ENCODE results near the gene NBAS.
"Not testable (repeated sequence)": the region's sequence is repeated elsewhere in the genome, so short reads cannot be mapped to it uniquely, and the experiment has no call there.

Gene NBAS

GRCh38 chr2:15460112-15460620, 101.0 kb downstream of the NBAS start:
- no peak for DNase-seq (ENCODE audit: low read depth)

DNA sequence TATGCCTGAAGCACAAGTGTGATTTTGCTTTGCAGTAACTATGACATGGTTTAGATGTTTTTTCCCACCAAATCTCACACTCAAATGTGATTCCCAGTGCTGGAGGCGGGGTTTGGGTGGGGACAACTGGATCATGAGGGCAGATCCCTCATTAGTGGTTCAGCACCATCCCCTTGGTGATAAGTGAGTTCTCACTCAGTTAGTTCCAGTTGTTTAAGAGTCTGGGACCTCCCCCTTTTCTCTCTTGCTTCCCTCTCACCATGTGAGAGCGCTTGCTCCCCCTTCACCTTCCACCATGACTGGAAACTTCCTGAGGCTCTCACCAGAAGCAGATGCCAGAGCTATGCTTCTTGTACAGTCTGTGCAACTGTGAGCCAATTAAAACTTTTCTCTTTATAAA, 102.9 kb downstream of the NBAS start:
- no peak for DNase-seq (ENCODE audit: low read depth)

DNA sequence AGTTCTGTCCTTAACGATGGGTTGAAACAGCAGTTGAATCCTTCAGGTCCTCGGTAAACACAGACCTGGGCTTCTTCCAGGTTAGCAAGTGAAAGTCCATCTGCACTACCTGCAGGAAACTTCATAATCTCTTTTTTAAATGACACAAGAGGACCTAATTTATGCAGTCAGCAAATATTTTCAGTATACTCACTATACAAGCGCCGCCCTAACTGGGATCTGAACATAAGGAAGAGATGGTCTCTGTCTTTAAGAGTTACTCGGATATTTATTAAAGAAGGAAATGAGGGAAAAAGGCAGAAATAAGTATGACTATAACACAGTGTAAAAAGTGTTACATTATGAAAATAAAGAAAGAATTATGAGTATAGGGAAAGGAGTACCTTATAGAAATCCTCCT, 103.3 kb downstream of the NBAS start:
- no peak for DNase-seq (ENCODE audit: low read depth)

- DNase-seq (ENCODE audit: low read depth), result no peak
Observed at GRCh38 chr2:15456352-15456751, 104.8 kb downstream of the NBAS start.

- DNase-seq (ENCODE audit: low read depth), result no peak
Observed at GRCh38 chr2:15450808-15451207, 110.3 kb downstream of the NBAS start.

DNA sequence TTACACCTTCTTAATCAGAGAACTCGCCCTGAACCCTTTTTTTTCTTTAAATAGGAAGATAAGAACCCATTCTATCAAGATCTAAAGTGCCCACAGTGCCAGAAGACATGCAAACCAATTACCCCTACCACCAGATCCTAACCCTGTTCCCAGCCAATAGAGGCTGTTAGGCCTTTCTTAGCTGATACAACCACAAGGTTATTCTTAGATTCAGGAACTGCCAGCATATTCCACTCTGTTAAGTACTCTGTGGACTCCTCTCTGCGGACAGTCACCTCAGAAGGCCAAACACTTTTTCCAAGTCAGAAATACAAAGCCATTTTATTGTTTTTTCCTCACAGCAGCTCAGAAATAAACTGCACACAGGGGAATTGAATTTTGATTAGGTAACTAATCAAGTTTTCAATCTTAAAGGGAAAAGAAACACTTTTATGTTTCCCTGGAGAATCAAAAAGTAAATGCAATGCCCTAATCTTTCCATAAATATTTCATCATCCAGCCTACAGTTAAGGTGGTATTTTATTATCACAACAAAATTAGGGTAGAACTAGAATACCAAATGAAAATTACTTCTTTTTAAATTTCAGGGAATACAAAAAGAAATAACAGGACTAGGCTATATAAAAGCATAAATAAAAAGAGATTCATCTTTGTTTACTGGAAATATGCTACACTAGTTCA, 111.4 kb downstream of the NBAS start:
- no peak for DNase-seq (ENCODE audit: low read depth)

DNA sequence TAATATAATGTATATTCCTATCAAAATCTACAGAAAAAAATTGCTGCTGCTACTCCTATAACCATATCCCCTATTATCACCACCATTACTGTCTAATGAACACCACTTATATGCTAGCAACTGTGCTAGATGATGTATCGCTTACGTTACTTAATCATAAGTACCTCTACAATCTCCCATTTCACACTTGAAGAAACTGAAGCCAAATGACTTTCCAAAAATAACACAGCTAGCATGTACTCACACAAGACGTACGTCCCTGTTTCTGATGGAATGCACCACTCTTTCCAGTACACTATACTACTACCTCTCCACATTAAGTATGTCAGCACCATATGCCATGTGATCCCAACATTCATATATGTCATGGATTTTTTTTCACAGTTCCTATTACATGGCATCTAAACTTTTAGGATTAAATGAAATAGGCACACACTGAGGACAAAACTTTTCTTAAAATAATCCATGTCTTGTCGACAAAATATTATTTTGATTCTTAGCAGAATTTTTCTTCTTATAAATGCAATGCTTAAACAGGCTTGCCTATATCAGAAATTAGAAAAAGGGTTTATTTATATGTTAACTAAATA, 112.8 kb downstream of the NBAS start:
- DNase-seq (ENCODE audit: low read depth), result no peak

GRCh38 chr2:15447381-15447780, 113.8 kb downstream of the NBAS start:
- DNase-seq (ENCODE audit: low read depth), result no peak

- DNase-seq (ENCODE audit: low read depth), result no peak
Observed at GRCh38 chr2:15446961-15447360, 114.2 kb downstream of the NBAS start.

GRCh38 chr2:15445891-15446562, 115.1 kb downstream of the NBAS start:
- DNase-seq (ENCODE audit: low read depth), result no peak

- DNase-seq (ENCODE audit: low read depth), result not testable (repeated sequence)
Observed at GRCh38 chr2:15439768-15440524, 121.2 kb downstream of the NBAS start.

- DNase-seq (ENCODE audit: low read depth), result not testable (repeated sequence)
Observed at GRCh38 chr2:15439366-15439765, 121.8 kb downstream of the NBAS start.

- no peak for DNase-seq (ENCODE audit: low read depth)
Observed at GRCh38 chr2:15436195-15436594, 124.9 kb downstream of the NBAS start.

GRCh38 chr2:15435474-15435873, 125.7 kb downstream of the NBAS start:
- peak; percentile 1 for DNase-seq (ENCODE audit: low read depth)

DNA sequence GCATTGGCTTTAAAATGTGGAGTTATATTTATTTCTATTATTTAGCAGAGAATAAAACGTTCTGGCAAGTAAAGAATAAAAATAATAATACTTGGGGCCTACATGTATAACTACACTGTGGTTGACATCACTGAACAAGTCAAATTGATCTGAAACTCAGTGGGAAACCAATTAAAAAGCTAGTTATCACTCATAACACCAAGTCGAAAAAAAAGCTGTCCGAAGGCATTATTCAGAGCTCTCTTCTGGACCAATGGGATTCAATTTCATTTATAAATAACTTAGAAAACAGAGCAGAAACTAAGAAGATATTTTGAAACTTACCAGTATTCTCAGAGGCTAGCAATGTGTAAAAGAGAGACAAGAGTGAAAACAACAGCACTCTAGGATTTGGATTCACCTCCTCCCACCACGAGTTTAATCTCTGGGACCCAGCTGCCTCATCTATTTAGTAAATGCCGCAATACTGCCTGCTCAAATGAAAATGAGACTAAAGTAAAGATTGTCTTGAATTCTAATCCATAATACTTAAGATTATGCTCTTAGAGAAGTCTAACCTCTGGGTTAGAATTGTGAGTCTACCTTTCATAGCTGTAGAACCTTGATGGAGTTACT, 128.4 kb downstream of the NBAS start:
- no peak for DNase-seq (ENCODE audit: low read depth)

DNA sequence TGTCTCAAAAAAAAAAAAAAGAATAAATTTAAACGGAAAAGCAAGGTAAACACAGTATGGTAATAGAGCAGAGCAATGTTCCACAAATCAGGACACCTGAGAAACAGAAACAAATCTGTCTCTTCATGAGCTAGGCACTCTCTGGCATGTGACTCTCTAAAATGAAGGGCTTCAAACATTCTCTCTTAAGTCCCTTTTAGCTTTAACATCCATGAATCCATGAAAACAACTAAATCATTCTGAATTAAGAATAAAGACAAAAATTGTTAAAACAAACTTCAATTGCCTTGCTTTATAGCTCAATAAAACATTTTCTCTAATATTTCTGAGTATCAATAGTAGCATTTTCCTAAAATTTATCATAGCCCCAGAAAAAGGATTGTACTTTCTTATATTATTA, 132.1 kb downstream of the NBAS start:
- DNase-seq (ENCODE audit: low read depth), result no peak

DNA sequence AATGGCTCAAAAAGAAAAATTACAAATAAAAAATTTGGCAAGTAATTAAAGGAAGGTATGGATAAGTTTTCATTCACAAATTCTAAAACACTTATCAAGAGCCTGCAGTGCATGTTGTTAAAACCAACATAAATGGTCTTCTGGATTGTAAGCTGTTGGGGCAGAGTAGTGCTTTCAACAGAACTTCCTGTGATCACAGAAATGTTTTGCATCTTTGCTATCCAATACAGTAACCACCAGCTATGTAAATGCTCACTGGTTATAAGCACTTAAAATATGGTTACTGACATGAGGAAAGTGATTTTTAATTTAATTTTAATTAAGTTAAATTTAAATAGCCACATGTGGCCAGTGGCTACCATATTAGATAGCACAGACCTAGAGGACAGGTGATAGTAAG, 133.1 kb downstream of the NBAS start:
- no peak for DNase-seq (ENCODE audit: low read depth)

GRCh38 chr2:15426606-15427005, 134.5 kb downstream of the NBAS start:
- DNase-seq (ENCODE audit: low read depth), result no peak

- DNase-seq (ENCODE audit: low read depth), result no peak
Observed at GRCh38 chr2:15425712-15426111, 135.4 kb downstream of the NBAS start.

GRCh38 chr2:15421753-15422152, 139.4 kb downstream of the NBAS start:
- DNase-seq (ENCODE audit: low read depth), result no peak

- no peak for DNase-seq (ENCODE audit: low read depth)
Observed at GRCh38 chr2:15415748-15416147, 145.4 kb downstream of the NBAS start.

DNA sequence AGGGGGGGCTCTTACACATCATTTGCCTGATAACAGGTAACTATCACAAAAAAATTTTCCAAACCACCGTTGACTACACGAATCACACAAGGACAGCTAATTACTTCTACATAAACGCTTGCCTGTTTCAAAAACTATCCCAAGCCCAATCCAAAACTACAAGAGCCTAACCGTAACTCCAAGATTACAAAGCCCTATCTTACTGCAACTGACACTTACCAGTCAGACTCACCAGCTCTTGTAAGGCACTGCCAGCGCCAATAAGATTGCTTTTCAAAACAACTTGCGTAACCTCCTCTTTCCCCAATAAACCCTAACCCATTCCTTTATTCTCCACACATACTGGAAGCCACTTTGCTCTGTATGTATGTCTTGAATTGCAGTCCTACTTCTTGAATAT, 148.4 kb downstream of the NBAS start:
- DNase-seq (ENCODE audit: low read depth), result no peak
